Kidney (tissue), 14 donors: ENCODE results near the gene TMEM164. TPM values are rescaled to one million over a fixed set of nuclear protein-coding genes. Genes with fewer than 3 reads are reported as not detected.

ENCODE experiments used
- DNase-seq, 5 donors: peaks; one replicate each; pipeline ENCODE4 v3.0.0-alpha.2; 2013 to 2020
- FAIRE-seq: peaks from 2 replicates; lab custom pipeline; 2012; peaks lifted over from hg19 to GRCh38; lab: Jason Lieb, UNC
- H3K27ac ChIP-seq, 2 donors: one replicate each; pipeline ENCODE4 v1.7.0; 2013; ENCODE audit warnings: low read depth in 2 of 2, low read length in 2 of 2, inconsistent platforms in 1 of 2
- H3K27me3 ChIP-seq: one replicate; pipeline ENCODE4 v1.7.1; 2013; ENCODE audit warnings: low read length, inconsistent platforms; ENCODE audit not compliant: control insufficient read depth, insufficient read depth
- H3K36me3 ChIP-seq, 3 donors: one replicate each; pipeline versions ENCODE4 v1.7.0 to v1.7.1; 2013; ENCODE audit warnings: low read length in 3 of 3, control low read depth in 1 of 3, inconsistent platforms in 1 of 3; ENCODE audit not compliant: insufficient read depth in 3 of 3, control insufficient read depth in 2 of 3
- H3K4me1 ChIP-seq, 3 donors: one replicate each; pipeline versions ENCODE4 v1.7.0 to v1.7.1; 2013; ENCODE audit warnings: low read length in 3 of 3, inconsistent platforms in 1 of 3, low read depth in 1 of 3; ENCODE audit not compliant: control insufficient read depth in 2 of 3, insufficient read depth in 2 of 3
- H3K4me3 ChIP-seq, 3 donors: one replicate each; pipeline versions ENCODE4 v1.7.0 to v1.8.1; 2013; ENCODE audit warnings: low read length in 3 of 3, control low read depth in 1 of 3, inconsistent platforms in 1 of 3
- H3K9ac ChIP-seq, 3 donors: one replicate each; pipeline versions ENCODE4 v1.7.0 to v1.7.1; 2013; ENCODE audit warnings: low read length in 3 of 3, control low read depth in 1 of 3, inconsistent platforms in 1 of 3
- H3K9me3 ChIP-seq, 3 donors: one replicate each; pipeline versions ENCODE4 v1.7.0 to v1.7.1; 2013; ENCODE audit warnings: low read length in 3 of 3, control low read depth in 1 of 3, inconsistent platforms in 1 of 3; ENCODE audit not compliant: control insufficient read depth in 2 of 3, insufficient read depth in 1 of 3
- intact Hi-C: fragments of 100-400 bp; cut with DNase I; formaldehyde crosslinking; loops from one replicate; pipeline ENCODE4 v1.11.1; 2022
- polyA plus RNA-seq: library from polyadenylated mRNA; stranded (reverse); fragments of 350-450 nt; fragmentation: Illumina TruSeq; extraction: RNeasy Lipid Tissue Mini Kit (QIAGEN cat#74804); gene quantifications from one replicate; pipeline ENCODE4 v1.2.3, GENCODE V29; 2014; ENCODE audit warnings: low read depth, low replicate concordance; ENCODE audit not compliant: insufficient read depth
- total RNA-seq: library from RNA; stranded (reverse); fragmentation: NEBNext Ultra II Directional; extraction: Animal tissue kit (Norgen Biotek cat#: 25700); gene quantifications from one replicate; pipeline ENCODE4 v1.2.1, GENCODE V29; 2021
- TF ChIP-seq, protein P1 (sequence below): IDR thresholded peaks from 3 replicates; pipeline ENCODE4 v1.5.1; 2012; ENCODE audit warnings: mild to moderate bottlenecking, moderate library complexity, borderline replicate concordance; ENCODE audit not compliant: insufficient read depth; ENCODE audit errors: extremely low read depth
- donor health status: control.
- donor health status: control.
- donor health status: control.
- donor health status: control.
- donor health status: control.
- donor health status: DM: yes; HTN: yes; CAD: no.
- donor health status: Normal renal cell carcinoma (clear cell type).

The TMEM164 gene
- total and polyA plus RNA-seq, 2 donors from 2014 or later = 16.9 to 36.0 TPM

DNA sequence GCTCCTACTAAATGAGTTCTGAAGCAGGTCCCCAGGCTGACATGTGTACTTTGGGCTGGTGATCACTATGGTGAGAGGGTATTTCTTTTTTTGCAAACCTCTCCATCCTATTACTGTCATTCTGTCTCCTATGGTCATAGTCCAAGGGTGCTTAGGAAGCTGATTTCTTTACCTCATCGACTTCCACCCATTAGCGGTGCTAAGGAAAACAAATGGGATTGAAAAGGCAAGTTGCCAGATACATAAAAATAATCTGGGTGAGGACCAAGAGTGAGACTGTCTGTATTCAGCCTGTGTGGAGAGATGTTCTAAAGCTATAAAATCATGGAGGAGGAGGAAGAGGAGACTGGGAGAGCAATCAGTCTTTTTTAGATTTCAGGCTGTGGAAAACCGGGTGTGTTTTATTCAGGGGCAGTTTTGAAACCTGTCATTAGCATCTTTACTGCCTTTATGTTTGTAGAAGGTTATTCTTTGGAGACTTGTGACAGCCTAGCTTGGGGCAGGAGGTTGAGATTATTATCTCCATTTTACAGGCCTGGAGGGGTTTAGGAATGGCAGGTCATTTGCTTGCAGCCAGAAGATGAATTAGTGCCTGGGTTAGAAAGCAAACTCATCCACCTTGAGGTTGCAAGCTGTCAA lies 1.9 kb downstream of the TMEM164 start:
- Histone ChIP-seq H3K36me3 (no peaks in the 10 kb centered on the region), H3K27ac (peak overlapping the region in 1 of 2 donors; percentile 54), H3K4me1 (peaks cover 0 to 16% (median 0%) of the 10 kb centered on the region in 3 donors), H3K9me3 (no peaks in the 10 kb centered on the region), H3K9ac (peak overlapping the region in 1 of 3 donors; percentile 40), H3K4me3 (peak overlapping the region in 2 of 3 donors; percentile 18 to 22), H3K27me3 (peaks cover 2% of the 10 kb centered on the region)
- FAIRE-seq = no peak
- DNase-seq = no peak
- TF ChIP-seq, protein P1, sequence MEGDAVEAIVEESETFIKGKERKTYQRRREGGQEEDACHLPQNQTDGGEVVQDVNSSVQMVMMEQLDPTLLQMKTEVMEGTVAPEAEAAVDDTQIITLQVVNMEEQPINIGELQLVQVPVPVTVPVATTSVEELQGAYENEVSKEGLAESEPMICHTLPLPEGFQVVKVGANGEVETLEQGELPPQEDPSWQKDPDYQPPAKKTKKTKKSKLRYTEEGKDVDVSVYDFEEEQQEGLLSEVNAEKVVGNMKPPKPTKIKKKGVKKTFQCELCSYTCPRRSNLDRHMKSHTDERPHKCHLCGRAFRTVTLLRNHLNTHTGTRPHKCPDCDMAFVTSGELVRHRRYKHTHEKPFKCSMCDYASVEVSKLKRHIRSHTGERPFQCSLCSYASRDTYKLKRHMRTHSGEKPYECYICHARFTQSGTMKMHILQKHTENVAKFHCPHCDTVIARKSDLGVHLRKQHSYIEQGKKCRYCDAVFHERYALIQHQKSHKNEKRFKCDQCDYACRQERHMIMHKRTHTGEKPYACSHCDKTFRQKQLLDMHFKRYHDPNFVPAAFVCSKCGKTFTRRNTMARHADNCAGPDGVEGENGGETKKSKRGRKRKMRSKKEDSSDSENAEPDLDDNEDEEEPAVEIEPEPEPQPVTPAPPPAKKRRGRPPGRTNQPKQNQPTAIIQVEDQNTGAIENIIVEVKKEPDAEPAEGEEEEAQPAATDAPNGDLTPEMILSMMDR = no peak
- intact Hi-C loops = no loop called here

DNA sequence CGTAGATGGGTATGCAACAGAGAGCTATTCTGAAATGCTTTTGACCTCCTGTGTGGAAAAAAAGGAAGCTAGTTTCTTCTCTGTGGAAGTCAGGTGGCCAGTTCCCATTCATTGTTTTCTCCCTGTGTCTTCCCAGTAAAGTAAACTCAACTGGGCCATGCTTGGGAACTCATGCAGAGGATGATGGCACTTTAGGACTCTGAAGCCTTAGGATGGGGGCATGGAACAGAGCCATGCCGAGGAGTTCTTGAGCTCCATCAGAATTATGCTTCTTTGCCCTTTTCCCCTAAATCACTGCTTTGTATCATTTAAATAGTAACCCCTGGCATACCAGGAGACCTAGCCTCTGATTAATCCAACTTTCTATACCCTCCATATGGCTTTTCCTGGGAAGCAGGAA lies 3.2 kb downstream of the TMEM164 start:
- no peak overlapping the region for H3K27ac ChIP-seq
- intact Hi-C loops = no loop called here
- no peaks in the 10 kb centered on the region for H3K36me3 ChIP-seq
- H3K27me3 ChIP-seq = no peaks in the 10 kb centered on the region
- no peaks in the 10 kb centered on the region for H3K9me3 ChIP-seq
- H3K4me3 ChIP-seq = no peak overlapping the region
- TF ChIP-seq, protein P1 = no peak
- H3K4me1 ChIP-seq = peaks cover 0 to 16% (median 0%) of the 10 kb centered on the region in 3 donors
- DNase-seq = no peak
- FAIRE-seq = no peak
- no peak overlapping the region for H3K9ac ChIP-seq

DNA sequence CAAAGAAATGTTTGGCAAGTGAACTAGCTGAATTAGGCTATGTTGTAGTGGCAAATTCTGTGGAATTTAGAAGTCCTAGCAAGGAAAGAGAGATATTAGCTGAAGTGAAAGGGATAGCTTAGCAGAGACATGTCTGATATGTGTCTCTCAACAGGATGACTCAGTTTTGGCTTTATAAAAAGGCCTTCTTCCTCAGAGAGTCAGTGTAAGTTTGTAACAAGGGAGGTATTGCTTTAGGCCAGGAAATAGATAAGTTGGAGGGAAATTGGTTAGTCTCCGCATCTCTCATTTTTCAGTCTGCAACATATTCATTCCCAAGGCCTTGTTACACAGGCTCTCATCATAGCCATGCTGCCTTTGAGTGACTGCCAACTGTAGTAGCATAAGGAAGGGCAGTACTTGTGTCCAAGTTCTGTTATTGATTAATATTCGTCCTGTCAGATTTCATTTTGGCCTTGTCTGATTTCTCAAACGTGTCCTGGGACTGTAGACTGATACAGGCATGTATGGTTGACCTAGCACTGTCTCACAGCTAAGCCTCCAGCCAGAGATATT lies 4.0 kb downstream of the TMEM164 start:
- no peak overlapping the region for H3K4me3 ChIP-seq
- FAIRE-seq (no peak), DNase-seq (no peak)
- H3K9ac ChIP-seq = no peak overlapping the region
- intact Hi-C loops = no loop called here
- peaks cover 0 to 13% (median 0%) of the 10 kb centered on the region in 3 donors for H3K4me1 ChIP-seq
- no peak overlapping the region for H3K27ac ChIP-seq
- H3K36me3 ChIP-seq = no peaks in the 10 kb centered on the region
- H3K9me3 ChIP-seq = no peaks in the 10 kb centered on the region
- TF ChIP-seq, protein P1 = no peak
- H3K27me3 ChIP-seq = no peaks in the 10 kb centered on the region
